Esophagus muscularis mucosa (tissue), 4 donors: ENCODE results near the gene LRP2. TPM values are rescaled to one million over a fixed set of nuclear protein-coding genes. Genes with fewer than 3 reads are reported as not detected.

Experiments
- DNase-seq: peaks from one replicate; pipeline ENCODE4 v3.0.0-alpha.2; 2017; ENCODE audit errors: extremely low spot score
- H3K27ac ChIP-seq, 4 donors: fragments of 200-600 bp; sonication (generic); replicated peaks in 1 of 4; 1 replicate in 3 of 4; 2 replicates in 1 of 4; pipeline ENCODE4 v1.5.1; 2016 to 2019; ENCODE audit warnings: mild to moderate bottlenecking in 1 of 4
- H3K27me3 ChIP-seq, 4 donors: fragments of 200-600 bp; sonication (generic); one replicate each; pipeline versions ENCODE4 v1.5.1 to v1.6.0; 2016 to 2019
- H3K36me3 ChIP-seq, 4 donors: fragments of 200-600 bp; sonication (generic); one replicate each; pipeline ENCODE4 v1.5.1; 2016 to 2019
- H3K4me1 ChIP-seq, 4 donors: fragments of 200-600 bp; sonication (generic); one replicate each; pipeline ENCODE4 v1.5.1; 2016 to 2019
- H3K4me3 ChIP-seq, 4 donors: fragments of 200-600 bp; sonication (generic); 1 replicate in 2 of 4; 2 replicates in 2 of 4; pipeline ENCODE4 v1.5.1; 2016 to 2019; ENCODE audit warnings: mild to moderate bottlenecking in 4 of 4, moderate library complexity in 1 of 4
- H3K9me3 ChIP-seq, 4 donors: fragments of 200-600 bp; sonication (generic); 1 replicate in 3 of 4; 2 replicates in 1 of 4; pipeline ENCODE4 v1.5.1; 2016 to 2019
- CTCF ChIP-seq, 3 experiments: fragments of 200-600 bp in 2 of 3; fragments of 450-650 bp in 1 of 3; sonication (generic) in 2 of 3; IDR thresholded peaks; one replicate each; pipeline ENCODE4 v1.5.1; 2017 to 2019; ENCODE audit warnings: antibody characterized with exemption in 3 of 3, mild to moderate bottlenecking in 2 of 3, moderate library complexity in 1 of 3
- EP300 ChIP-seq: sonication (generic); formaldehyde crosslinking; IDR thresholded peaks from one replicate; pipeline ENCODE4 v1.6.1; 2017; ENCODE audit warnings: antibody characterized with exemption
- POLR2A ChIP-seq: fragments of 450-650 bp; IDR thresholded peaks from one replicate; pipeline ENCODE4 v1.6.1; 2017; ENCODE audit warnings: antibody characterized with exemption, moderate library complexity, mild to moderate bottlenecking, low read depth
- POLR2AphosphoS5 ChIP-seq, 2 donors: sonication (generic); formaldehyde crosslinking; IDR thresholded peaks; one replicate each; pipeline ENCODE4 v1.6.1; 2017; ENCODE audit warnings: antibody characterized with exemption in 2 of 2
- WGBS: methylation state at CpG from one replicate; pipeline ENCODE4 v1.1.5; 2018; 5-methylcytosine and 5-hydroxymethylcytosine counted together
- intact Hi-C: fragments of 100-400 bp; cut with DNase I; formaldehyde crosslinking; loops from one replicate; pipeline ENCODE4 v1.15.1; 2023
- total RNA-seq, 4 donors: library from RNA; depleted of rRNA; stranded (reverse); fragments of >200 nt; gene quantifications; one replicate each; pipeline versions ENCODE4 v1.1.0 to v1.2.1, GENCODE V29; 2016

LRP2 gene
- total RNA-seq, 4 donors from 2014 or later = not detected

DNA sequence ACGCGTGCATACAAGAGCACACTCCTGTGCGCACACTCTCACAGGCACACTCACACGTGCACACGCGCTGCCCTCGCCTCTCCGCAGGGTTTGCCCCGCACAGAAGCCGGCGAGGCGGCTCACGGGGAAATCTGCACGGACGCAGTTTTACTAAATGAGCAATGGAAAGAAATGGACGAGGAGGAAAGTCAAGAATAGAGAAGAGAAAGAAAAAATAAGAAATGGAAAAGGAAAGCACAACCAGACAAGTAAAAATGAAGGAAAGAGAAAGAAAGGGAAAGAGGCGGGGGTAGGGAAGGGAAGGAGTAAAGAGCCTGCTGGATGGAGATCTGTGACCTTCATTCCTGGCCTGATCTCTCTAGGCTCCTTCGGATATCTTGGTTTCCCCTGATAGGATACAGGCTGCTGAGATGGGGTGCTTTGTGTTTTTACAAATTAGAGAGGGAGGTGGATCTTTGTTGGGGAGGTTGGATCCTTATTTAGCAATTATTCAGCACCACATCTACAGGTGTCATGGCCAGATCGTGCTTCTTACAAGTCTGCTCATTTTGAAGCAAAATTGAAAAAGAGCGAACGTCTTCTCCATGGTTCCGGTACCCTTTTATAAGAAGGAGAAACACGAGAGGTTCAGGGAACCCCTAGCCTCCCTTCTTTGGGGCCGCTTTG is 693 bp upstream of the LRP2 start:
- Histone ChIP-seq H3K36me3 (no peaks in the 10 kb centered on the region), H3K9me3 (no peaks in the 10 kb centered on the region), H3K27me3 (peaks cover 0 to 50% (median 16%) of the 10 kb centered on the region in 4 donors), H3K4me1 (peaks cover 35 to 45% (median 44%) of the 10 kb centered on the region in 4 donors), H3K4me3 (peak overlapping the region; percentile 53 to 69 (median 58)), H3K27ac (no peak overlapping the region)
- no peak for TF ChIP-seq POLR2A
- TF ChIP-seq CTCF (IDR thresholded peaks at IDR 0.05) = no peak
- no peak for TF ChIP-seq POLR2AphosphoS5 (IDR thresholded peaks at IDR 0.05)
- no peak for TF ChIP-seq EP300
- DNase-seq = no peak
- 7% methylated on average over 24 of the region's 24 CpGs for WGBS
- intact Hi-C loops = no loop called here

GRCh38 chr2:169361706-169362117 is 622 bp downstream of the LRP2 start:
- intact Hi-C loops = no loop called here
- 0% methylated on average over 3 of the region's 32 CpGs for WGBS
- H3K36me3 ChIP-seq = no peaks in the 10 kb centered on the region
- H3K4me1 ChIP-seq = peaks cover 35 to 45% (median 44%) of the 10 kb centered on the region in 4 donors
- H3K27me3 ChIP-seq = peaks cover 0 to 58% (median 18%) of the 10 kb centered on the region in 4 donors
- peak overlapping the region; percentile 53 to 69 (median 58) for H3K4me3 ChIP-seq
- no peaks in the 10 kb centered on the region for H3K9me3 ChIP-seq
- DNase-seq = no peak
- TF ChIP-seq POLR2AphosphoS5 (IDR thresholded peaks at IDR 0.05) (no peak), POLR2A (no peak), EP300 (no peak), CTCF (IDR thresholded peaks at IDR 0.05) (no peak)
- H3K27ac ChIP-seq = no peak overlapping the region

DNA sequence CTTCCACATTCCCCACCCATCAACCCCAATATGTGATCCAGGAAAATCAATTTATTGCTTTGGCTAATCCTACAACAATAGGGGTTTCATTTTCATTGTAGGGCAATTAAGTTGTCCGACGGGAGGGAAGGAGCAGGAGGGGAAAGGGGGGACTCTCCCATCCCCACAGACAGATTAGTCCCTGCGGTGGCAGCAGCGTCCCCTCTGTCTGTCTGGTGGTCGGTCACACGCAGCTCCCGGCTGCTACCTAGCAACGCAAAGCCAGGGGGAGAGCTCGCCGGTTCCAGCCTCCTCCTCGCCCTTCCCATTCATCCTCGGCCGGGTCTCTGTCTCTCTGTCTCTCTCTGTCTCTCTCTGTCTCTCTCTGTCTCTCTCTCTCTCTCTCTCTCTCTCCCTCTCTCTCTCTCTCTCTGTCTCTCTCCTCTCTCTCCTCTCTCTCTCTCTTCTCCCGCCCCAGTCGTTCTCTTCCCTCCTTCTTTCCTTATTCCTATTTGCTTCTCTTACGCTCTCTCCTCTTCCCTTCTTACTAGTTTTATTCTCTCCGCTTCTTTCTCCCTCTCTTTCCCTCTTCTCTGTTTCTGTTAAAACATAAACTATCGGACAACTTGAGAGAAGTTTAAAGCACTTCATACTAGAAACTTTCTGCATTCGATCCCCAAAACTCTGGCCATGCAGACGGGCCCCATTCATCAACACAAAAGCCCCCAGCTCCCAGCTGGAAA is 1.2 kb downstream of the LRP2 start:
- Histone ChIP-seq H3K4me1 (peaks cover 35 to 45% (median 44%) of the 10 kb centered on the region in 4 donors), H3K9me3 (no peaks in the 10 kb centered on the region), H3K27ac (no peak overlapping the region), H3K27me3 (peaks cover 0 to 58% (median 18%) of the 10 kb centered on the region in 4 donors), H3K36me3 (no peaks in the 10 kb centered on the region), H3K4me3 (peak overlapping the region; percentile 53 to 69 (median 58))
- DNase-seq = no peak
- TF ChIP-seq POLR2AphosphoS5 (IDR thresholded peaks at IDR 0.05) = no peak
- TF ChIP-seq POLR2A = no peak
- no peak for TF ChIP-seq EP300
- no peak for TF ChIP-seq CTCF (IDR thresholded peaks at IDR 0.05)
- 20% methylated on average over 20 of the region's 20 CpGs for WGBS
- intact Hi-C loops = no loop called here

DNA sequence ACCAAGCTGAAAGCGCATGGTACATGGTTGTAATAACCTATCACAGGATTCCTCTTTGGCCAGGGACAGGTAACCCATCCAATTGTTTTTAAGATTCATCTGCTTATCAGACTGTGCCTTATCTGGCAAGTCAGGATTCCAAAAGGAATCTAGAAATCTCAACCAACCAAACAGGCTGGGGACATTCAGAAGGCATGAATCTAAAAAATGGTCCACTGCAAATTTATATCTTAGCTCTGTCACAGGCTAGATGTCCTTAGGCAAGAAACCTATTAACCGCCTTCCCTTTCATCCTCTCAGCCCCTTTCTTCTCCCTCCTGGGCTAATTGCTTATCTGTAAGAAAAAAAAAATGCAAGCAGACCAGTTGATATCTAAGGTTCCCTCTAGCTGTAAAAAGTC is 4.3 kb downstream of the LRP2 start:
- no peaks in the 10 kb centered on the region for H3K36me3 ChIP-seq
- TF ChIP-seq POLR2A = no peak
- no peak for TF ChIP-seq POLR2AphosphoS5 (IDR thresholded peaks at IDR 0.05)
- TF ChIP-seq CTCF (IDR thresholded peaks at IDR 0.05) = no peak
- no peak for TF ChIP-seq EP300
- DNase-seq = no peak
- H3K9me3 ChIP-seq = no peaks in the 10 kb centered on the region
- peaks cover 23 to 24% (median 23%) of the 10 kb centered on the region in 4 donors for H3K4me1 ChIP-seq
- H3K27ac ChIP-seq = no peak overlapping the region
- peaks cover 0 to 44% (median 13%) of the 10 kb centered on the region in 4 donors for H3K27me3 ChIP-seq
- intact Hi-C loops = no loop called here
- 93% methylated on average over 2 of the region's 2 CpGs for WGBS
- H3K4me3 ChIP-seq = no peak overlapping the region
